ENCODE measurements around the gene RXRA.

Gene RXRA

DNA sequence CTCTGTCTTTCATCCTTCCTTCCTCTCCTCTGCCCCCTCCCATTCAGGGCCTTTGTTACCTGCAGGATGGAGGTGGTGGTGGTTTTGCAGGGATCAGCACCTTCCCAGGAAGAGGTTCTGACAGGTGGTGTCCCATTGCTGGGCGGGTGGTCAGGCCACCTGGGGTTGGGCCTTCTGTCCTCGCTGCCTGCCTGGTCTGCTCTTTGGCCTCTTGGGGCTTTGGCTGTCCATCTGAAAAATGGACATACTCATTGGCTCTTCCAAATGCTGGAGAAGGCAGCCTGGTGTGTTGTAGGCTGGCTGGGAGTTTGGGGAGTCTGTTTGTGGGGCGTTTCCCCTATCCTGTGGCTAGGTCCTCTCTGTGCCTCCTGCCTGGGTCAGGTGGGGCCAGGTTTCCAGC lies 4.3 kb downstream of the RXRA start:
- no peaks in the 10 kb centered on the region for H3K79me2 ChIP-seq (ENCODE audit: insufficient read depth, low read length)
- no peaks in the 10 kb centered on the region for H4K20me1 ChIP-seq (ENCODE audit: insufficient read depth, low read length)
- no peak overlapping the region for H3K27ac ChIP-seq (ENCODE audit: low read depth, low read length, poor library complexity, severe bottlenecking)
- no peak overlapping the region for H3K4me2 ChIP-seq (ENCODE audit: low read length)
- H2AFZ ChIP-seq (ENCODE audit: low read length) = no peak overlapping the region
- no peaks in the 10 kb centered on the region for H3K36me3 ChIP-seq (ENCODE audit: insufficient read depth, low read length)
- no peaks in the 10 kb centered on the region for H3K27me3 ChIP-seq (ENCODE audit: insufficient read depth, low read length)
- no peaks in the 10 kb centered on the region for H3F3A ChIP-seq (ENCODE audit: insufficient read depth, low read length)
- peaks cover 6% of the 10 kb centered on the region for H3K4me1 ChIP-seq (ENCODE audit: insufficient read depth, low read length, severe bottlenecking)
- no peak overlapping the region for H3K9ac ChIP-seq (ENCODE audit: low read length)
- H3K9me2 ChIP-seq (ENCODE audit: low read depth, low read length) = no peaks in the 10 kb centered on the region
- TF ChIP-seq EZH2 (IDR thresholded peaks at IDR 0.05; ENCODE audit: borderline replicate concordance, low read length) = no peak
- TF ChIP-seq, protein P1, sequence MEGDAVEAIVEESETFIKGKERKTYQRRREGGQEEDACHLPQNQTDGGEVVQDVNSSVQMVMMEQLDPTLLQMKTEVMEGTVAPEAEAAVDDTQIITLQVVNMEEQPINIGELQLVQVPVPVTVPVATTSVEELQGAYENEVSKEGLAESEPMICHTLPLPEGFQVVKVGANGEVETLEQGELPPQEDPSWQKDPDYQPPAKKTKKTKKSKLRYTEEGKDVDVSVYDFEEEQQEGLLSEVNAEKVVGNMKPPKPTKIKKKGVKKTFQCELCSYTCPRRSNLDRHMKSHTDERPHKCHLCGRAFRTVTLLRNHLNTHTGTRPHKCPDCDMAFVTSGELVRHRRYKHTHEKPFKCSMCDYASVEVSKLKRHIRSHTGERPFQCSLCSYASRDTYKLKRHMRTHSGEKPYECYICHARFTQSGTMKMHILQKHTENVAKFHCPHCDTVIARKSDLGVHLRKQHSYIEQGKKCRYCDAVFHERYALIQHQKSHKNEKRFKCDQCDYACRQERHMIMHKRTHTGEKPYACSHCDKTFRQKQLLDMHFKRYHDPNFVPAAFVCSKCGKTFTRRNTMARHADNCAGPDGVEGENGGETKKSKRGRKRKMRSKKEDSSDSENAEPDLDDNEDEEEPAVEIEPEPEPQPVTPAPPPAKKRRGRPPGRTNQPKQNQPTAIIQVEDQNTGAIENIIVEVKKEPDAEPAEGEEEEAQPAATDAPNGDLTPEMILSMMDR (IDR thresholded peaks at IDR 0.05; ENCODE audit: low read length) = no peak
- H3K4me3 ChIP-seq (ENCODE audit: low read depth, low read length, poor library complexity, severe bottlenecking) = no peak overlapping the region
- H3K9me3 ChIP-seq (ENCODE audit: low read length) = no peaks in the 10 kb centered on the region

GRCh38 chr9:134331186-134332025 lies 5.2 kb downstream of the RXRA start:
- Histone ChIP-seq H3K9me2 (ENCODE audit: low read depth, low read length) (no peaks in the 10 kb centered on the region), H3K79me2 (ENCODE audit: insufficient read depth, low read length) (no peaks in the 10 kb centered on the region), H3K27me3 (ENCODE audit: insufficient read depth, low read length) (no peaks in the 10 kb centered on the region), H3K4me2 (ENCODE audit: low read length) (no peak overlapping the region), H3K36me3 (ENCODE audit: insufficient read depth, low read length) (no peaks in the 10 kb centered on the region), H3K4me1 (ENCODE audit: insufficient read depth, low read length, severe bottlenecking) (peaks cover 6% of the 10 kb centered on the region), H2AFZ (ENCODE audit: low read length) (no peak overlapping the region), H3K27ac (ENCODE audit: low read depth, low read length, poor library complexity, severe bottlenecking) (no peak overlapping the region), H3F3A (ENCODE audit: insufficient read depth, low read length) (no peaks in the 10 kb centered on the region), H4K20me1 (ENCODE audit: insufficient read depth, low read length) (no peaks in the 10 kb centered on the region), H3K9ac (ENCODE audit: low read length) (no peak overlapping the region), H3K9me3 (ENCODE audit: low read length) (no peaks in the 10 kb centered on the region), H3K4me3 (ENCODE audit: low read depth, low read length, poor library complexity, severe bottlenecking) (no peak overlapping the region)
- no peak for TF ChIP-seq EZH2 (IDR thresholded peaks at IDR 0.05; ENCODE audit: borderline replicate concordance, low read length)
- TF ChIP-seq, protein P1 (IDR thresholded peaks at IDR 0.05; ENCODE audit: low read length) = no peak

DNA sequence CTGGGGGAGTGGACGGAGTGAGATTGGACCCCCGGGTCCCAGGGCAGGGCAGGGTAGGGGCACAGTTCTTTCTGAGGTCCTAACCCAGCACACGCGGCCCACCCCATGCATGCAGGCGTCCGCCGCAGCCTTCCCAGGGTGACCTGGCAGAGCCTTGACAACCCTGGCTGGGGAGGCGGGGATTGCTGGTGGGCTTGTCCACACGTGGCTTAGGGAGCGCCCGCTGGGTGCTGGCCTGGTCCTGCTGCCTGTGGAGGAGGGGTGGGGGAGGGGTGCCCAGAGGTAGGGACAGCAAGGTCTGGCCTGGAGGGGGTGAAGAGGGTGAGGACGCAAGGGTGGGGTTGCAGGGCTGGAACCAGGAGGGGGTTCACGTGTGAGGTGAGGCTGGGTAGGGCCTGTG lies 6.0 kb downstream of the RXRA start:
- Histone ChIP-seq H3K27ac (ENCODE audit: low read depth, low read length, poor library complexity, severe bottlenecking) (no peak overlapping the region), H3K4me3 (ENCODE audit: low read depth, low read length, poor library complexity, severe bottlenecking) (no peak overlapping the region), H3K36me3 (ENCODE audit: insufficient read depth, low read length) (no peaks in the 10 kb centered on the region), H3K4me1 (ENCODE audit: insufficient read depth, low read length, severe bottlenecking) (peaks cover 6% of the 10 kb centered on the region), H3F3A (ENCODE audit: insufficient read depth, low read length) (no peaks in the 10 kb centered on the region), H3K79me2 (ENCODE audit: insufficient read depth, low read length) (no peaks in the 10 kb centered on the region), H3K9me2 (ENCODE audit: low read depth, low read length) (no peaks in the 10 kb centered on the region), H3K4me2 (ENCODE audit: low read length) (no peak overlapping the region), H3K9me3 (ENCODE audit: low read length) (no peaks in the 10 kb centered on the region), H2AFZ (ENCODE audit: low read length) (no peak overlapping the region), H3K9ac (ENCODE audit: low read length) (no peak overlapping the region), H3K27me3 (ENCODE audit: insufficient read depth, low read length) (no peaks in the 10 kb centered on the region), H4K20me1 (ENCODE audit: insufficient read depth, low read length) (no peaks in the 10 kb centered on the region)
- TF ChIP-seq EZH2 (IDR thresholded peaks at IDR 0.05; ENCODE audit: borderline replicate concordance, low read length) = no peak
- TF ChIP-seq, protein P1 (IDR thresholded peaks at IDR 0.05; ENCODE audit: low read length) = no peak
